Smooth muscle cell (in vitro differentiated cells): ENCODE results near the gene APOC1. TPM values are rescaled to one million over a fixed set of nuclear protein-coding genes. Genes with fewer than 3 reads are reported as not detected.

ENCODE experiments used
- DNase-seq: peaks from one replicate; lab custom pipeline; 2025; ENCODE audit not compliant: unreplicated experiment; lab: John Stamatoyannopoulos, UW
- H2AFZ ChIP-seq: fragments of 200-600 bp; sonication (generic); 2 replicates; pipeline ENCODE4 v1.6.0; 2016; ENCODE audit warnings: antibody characterized with exemption, low read depth, mild to moderate bottlenecking
- H3F3A ChIP-seq: fragments of 200-600 bp; sonication (generic); 2 replicates; pipeline ENCODE4 v1.6.0; 2017; ENCODE audit warnings: antibody characterized with exemption, low read depth
- H3K27ac ChIP-seq: fragments of 200-600 bp; sonication (generic); 2 replicates; pipeline ENCODE4 v1.5.1; 2016; ENCODE audit warnings: low read depth, mild to moderate bottlenecking
- H3K27me3 ChIP-seq: fragments of 200-600 bp; sonication (generic); 2 replicates; pipeline ENCODE4 v1.6.1; 2016; ENCODE audit warnings: low read depth, mild to moderate bottlenecking
- H3K36me3 ChIP-seq: fragments of 200-600 bp; sonication (generic); 2 replicates; pipeline ENCODE4 v1.5.1; 2016; ENCODE audit warnings: low read depth
- H3K4me1 ChIP-seq: fragments of 200-600 bp; sonication (generic); 2 replicates; pipeline ENCODE4 v1.5.1; 2016; ENCODE audit warnings: low read depth
- H3K4me2 ChIP-seq: fragments of 200-600 bp; sonication (generic); 2 replicates; pipeline ENCODE4 v1.6.0; 2016; ENCODE audit warnings: mild to moderate bottlenecking
- H3K4me3 ChIP-seq: fragments of 200-600 bp; sonication (generic); 2 replicates; pipeline ENCODE4 v1.5.1; 2016; ENCODE audit warnings: mild to moderate bottlenecking
- H3K79me2 ChIP-seq: fragments of 200-600 bp; sonication (generic); 2 replicates; pipeline ENCODE4 v1.6.0; 2016; ENCODE audit warnings: low read depth, mild to moderate bottlenecking
- H3K9ac ChIP-seq: fragments of 200-600 bp; sonication (generic); 2 replicates; pipeline ENCODE4 v1.6.0; 2016; ENCODE audit warnings: low read depth
- H3K9me3 ChIP-seq: fragments of 200-600 bp; sonication (generic); replicated peaks from 2 replicates; pipeline ENCODE4 v1.5.1; 2016; ENCODE audit warnings: low read depth
- H4K20me1 ChIP-seq: fragments of 200-600 bp; sonication (generic); 2 replicates; pipeline ENCODE4 v1.6.0; 2016; ENCODE audit warnings: low read depth
- WGBS: methylation state at CpG from one replicate; pipeline ENCODE4 v1.1.7; 2016; ENCODE audit warnings: low lambda C conversion rate; 5-methylcytosine and 5-hydroxymethylcytosine counted together
- polyA plus RNA-seq: library from polyadenylated mRNA; unstranded; fragments of >200 nt; fragmentation: Nextera tagmentation; extraction: Ambion mirVana; gene quantifications from 2 replicates; pipeline ENCODE4 v1.2.1, GENCODE V29; 2016
- total RNA-seq: library from RNA; depleted of rRNA; stranded (reverse); fragments of >200 nt; gene quantifications from 2 replicates; pipeline ENCODE4 v1.2.3, GENCODE V29; 2014
- TF ChIP-seq, protein P1 (sequence below): fragments of 200-600 bp; sonication (generic); IDR thresholded peaks from 2 replicates; pipeline ENCODE4 v1.5.1; 2017; ENCODE audit warnings: borderline replicate concordance, mild to moderate bottlenecking, antibody characterized with exemption; ENCODE audit not compliant: insufficient read depth, poor library complexity, severe bottlenecking

The APOC1 gene
- total and polyA plus RNA-seq, 2 experiments from 2014 or later = 8.0 to 31.5 TPM

DNA sequence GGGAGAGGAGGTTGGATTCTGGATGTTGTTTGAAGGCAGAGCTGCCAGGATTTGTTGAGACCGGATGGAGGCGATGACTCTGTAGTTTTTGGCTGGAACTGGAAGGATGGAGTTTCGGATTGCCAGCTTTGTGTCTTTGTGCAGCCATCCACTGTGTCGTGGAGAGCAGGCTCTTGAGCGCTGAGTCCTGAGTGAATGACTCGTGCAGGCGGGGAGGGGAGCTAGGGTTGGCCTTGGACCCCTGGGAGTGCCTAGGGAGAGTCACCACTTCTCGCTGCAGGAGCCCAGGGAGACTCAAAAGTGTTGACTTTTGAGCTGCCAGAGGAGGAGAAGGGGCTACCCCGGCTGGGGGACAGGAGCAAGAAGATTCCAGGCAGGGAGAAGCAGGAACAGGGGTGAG lies 19.5 kb upstream of the APOC1 start:
- whole genome bisulfite sequencing = 83% methylated on average over 9 of the region's 9 CpGs

DNA sequence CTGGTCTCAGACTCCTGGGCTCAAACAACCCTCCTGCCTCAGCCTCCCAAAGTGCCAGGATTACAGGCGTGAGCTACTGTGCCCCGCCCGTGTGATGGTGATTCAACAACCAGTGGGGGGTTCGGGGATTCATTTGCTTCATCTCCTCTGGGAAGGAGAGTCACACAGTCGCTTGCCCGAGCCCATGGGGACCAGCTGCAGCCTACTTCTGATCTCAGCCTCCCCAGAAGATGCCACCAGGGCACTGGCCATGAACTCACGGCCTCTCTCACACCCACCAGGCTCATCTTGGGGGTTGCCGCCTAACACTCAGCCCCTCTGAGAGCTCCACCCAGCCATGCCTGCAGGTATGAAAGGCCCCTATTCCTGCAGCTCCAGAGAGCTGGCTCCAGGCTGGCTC lies 16.6 kb upstream of the APOC1 start:
- H4K20me1 ChIP-seq = no peaks in the 10 kb centered on the region
- no peaks in the 10 kb centered on the region for H3K4me1 ChIP-seq
- H3F3A ChIP-seq = no peaks in the 10 kb centered on the region
- H3K27me3 ChIP-seq = no peaks in the 10 kb centered on the region
- no peak for DNase-seq
- no peak overlapping the region for H3K4me2 ChIP-seq
- 96% methylated on average over 8 of the region's 8 CpGs for WGBS
- H2AFZ ChIP-seq = no peak overlapping the region
- H3K79me2 ChIP-seq = peaks cover 3% of the 10 kb centered on the region
- H3K4me3 ChIP-seq = no peak overlapping the region
- no peak overlapping the region for H3K27ac ChIP-seq
- peaks cover 4% of the 10 kb centered on the region for H3K36me3 ChIP-seq
- no peak overlapping the region for H3K9ac ChIP-seq
- TF ChIP-seq, protein P1, sequence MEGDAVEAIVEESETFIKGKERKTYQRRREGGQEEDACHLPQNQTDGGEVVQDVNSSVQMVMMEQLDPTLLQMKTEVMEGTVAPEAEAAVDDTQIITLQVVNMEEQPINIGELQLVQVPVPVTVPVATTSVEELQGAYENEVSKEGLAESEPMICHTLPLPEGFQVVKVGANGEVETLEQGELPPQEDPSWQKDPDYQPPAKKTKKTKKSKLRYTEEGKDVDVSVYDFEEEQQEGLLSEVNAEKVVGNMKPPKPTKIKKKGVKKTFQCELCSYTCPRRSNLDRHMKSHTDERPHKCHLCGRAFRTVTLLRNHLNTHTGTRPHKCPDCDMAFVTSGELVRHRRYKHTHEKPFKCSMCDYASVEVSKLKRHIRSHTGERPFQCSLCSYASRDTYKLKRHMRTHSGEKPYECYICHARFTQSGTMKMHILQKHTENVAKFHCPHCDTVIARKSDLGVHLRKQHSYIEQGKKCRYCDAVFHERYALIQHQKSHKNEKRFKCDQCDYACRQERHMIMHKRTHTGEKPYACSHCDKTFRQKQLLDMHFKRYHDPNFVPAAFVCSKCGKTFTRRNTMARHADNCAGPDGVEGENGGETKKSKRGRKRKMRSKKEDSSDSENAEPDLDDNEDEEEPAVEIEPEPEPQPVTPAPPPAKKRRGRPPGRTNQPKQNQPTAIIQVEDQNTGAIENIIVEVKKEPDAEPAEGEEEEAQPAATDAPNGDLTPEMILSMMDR = no peak
- no peaks in the 10 kb centered on the region for H3K9me3 ChIP-seq

More for the DNA sequence above, 19.5 kb upstream of the APOC1 start:
- no peak for DNase-seq
- peaks cover 4% of the 10 kb centered on the region for H3K36me3 ChIP-seq
- H3K27me3 ChIP-seq = no peaks in the 10 kb centered on the region
- TF ChIP-seq, protein P1 = no peak
- no peaks in the 10 kb centered on the region for H3F3A ChIP-seq
- no peaks in the 10 kb centered on the region for H3K9me3 ChIP-seq
- no peak overlapping the region for H3K4me2 ChIP-seq
- no peak overlapping the region for H3K9ac ChIP-seq
- no peak overlapping the region for H3K4me3 ChIP-seq
- H4K20me1 ChIP-seq = no peaks in the 10 kb centered on the region
- no peak overlapping the region for H2AFZ ChIP-seq
- peaks cover 20% of the 10 kb centered on the region for H3K79me2 ChIP-seq
- H3K4me1 ChIP-seq = peaks cover 7% of the 10 kb centered on the region
- H3K27ac ChIP-seq = no peak overlapping the region

- 95% methylated on average over 19 of the region's 19 CpGs for WGBS
- peaks cover 11% of the 10 kb centered on the region for H3F3A ChIP-seq
- no peaks in the 10 kb centered on the region for H4K20me1 ChIP-seq
- H3K27ac ChIP-seq = no peak overlapping the region
- H3K27me3 ChIP-seq = no peaks in the 10 kb centered on the region
- no peaks in the 10 kb centered on the region for H3K79me2 ChIP-seq
- no peak overlapping the region for H3K9ac ChIP-seq
- no peaks in the 10 kb centered on the region for H3K36me3 ChIP-seq
- H3K4me2 ChIP-seq = no peak overlapping the region
- DNase-seq = no peak
- no peaks in the 10 kb centered on the region for H3K9me3 ChIP-seq
- H2AFZ ChIP-seq = no peak overlapping the region
- H3K4me1 ChIP-seq = no peaks in the 10 kb centered on the region
- no peak overlapping the region for H3K4me3 ChIP-seq
- TF ChIP-seq, protein P1 = no peak
These were observed 13.8 kb upstream of the APOC1 start for GRCh38 chr19:44900328-44901244.
